Osteoblast (primary cell): Measurements from ENCODE around the gene TMEM132C. TPM values are rescaled to one million over a fixed set of nuclear protein-coding genes. Genes with fewer than 3 reads are reported as not detected.

Experiments
- DNase-seq: peaks from one replicate; pipeline ENCODE4 v3.0.0; 2011; ENCODE audit warnings: low spot score, mixed read lengths; ENCODE audit not compliant: insufficient read length; ENCODE audit errors: missing footprints
- H2AFZ ChIP-seq: 2 replicates; pipeline ENCODE4 v1.6.0; 2011; ENCODE audit warnings: mild to moderate bottlenecking, low read length
- H3K27ac ChIP-seq: 2 replicates; pipeline ENCODE4 v1.5.1; 2011; ENCODE audit warnings: mild to moderate bottlenecking, low read depth, low read length, moderate library complexity
- H3K27me3 ChIP-seq: 2 replicates; pipeline ENCODE4 v1.6.0; 2012; ENCODE audit warnings: mild to moderate bottlenecking, control low read depth, inconsistent platforms, low read length, moderate library complexity; ENCODE audit not compliant: insufficient read depth
- H3K36me3 ChIP-seq: 2 replicates; pipeline ENCODE4 v1.5.1; 2011; ENCODE audit warnings: mild to moderate bottlenecking, low read length, control low read depth, moderate library complexity; ENCODE audit not compliant: insufficient read depth
- H3K4me1 ChIP-seq: 2 replicates; pipeline ENCODE4 v1.5.1; 2011; ENCODE audit warnings: mild to moderate bottlenecking, low read length, control low read depth, moderate library complexity; ENCODE audit not compliant: insufficient read depth
- H3K4me2 ChIP-seq: 2 replicates; pipeline ENCODE4 v1.6.0; 2011; ENCODE audit warnings: mild to moderate bottlenecking, low read length; ENCODE audit not compliant: insufficient read depth
- H3K4me3 ChIP-seq: fragments of 200-600 bp; sonication (generic); 3 replicates; pipeline ENCODE4 v1.5.1; 2012; ENCODE audit warnings: mild to moderate bottlenecking, low read length, inconsistent platforms; ENCODE audit not compliant: insufficient read depth
- H3K79me2 ChIP-seq: 2 replicates; pipeline ENCODE4 v1.6.0; 2012; ENCODE audit warnings: mild to moderate bottlenecking, low read length, control low read depth, inconsistent platforms; ENCODE audit not compliant: insufficient read depth
- H3K9me3 ChIP-seq: 2 replicates; pipeline ENCODE4 v1.5.1; 2011; ENCODE audit warnings: low read depth, low read length, control low read depth
- H4K20me1 ChIP-seq: 2 replicates; pipeline ENCODE4 v1.6.0; 2012; ENCODE audit warnings: mild to moderate bottlenecking, low read length, control low read depth; ENCODE audit not compliant: insufficient read depth
- CTCF ChIP-seq: IDR thresholded peaks from 2 replicates; pipeline ENCODE4 v1.5.1; 2011; ENCODE audit warnings: mild to moderate bottlenecking, low read depth, low read length, moderate library complexity; ENCODE audit errors: extremely low read depth
- total RNA-seq: library from RNA; depleted of rRNA; stranded (reverse); fragments of >200 nt; gene quantifications from 2 replicates; pipeline ENCODE4 v1.2.3, GENCODE V29; 2012

TMEM132C gene
- total RNA-seq, 1 donor = not detected

- Histone ChIP-seq H3K4me2 (no peak overlapping the region), H2AFZ (no peak overlapping the region), H3K36me3 (no peaks in the 10 kb centered on the region), H4K20me1 (no peaks in the 10 kb centered on the region), H3K4me3 (no peak overlapping the region), H3K4me1 (no peaks in the 10 kb centered on the region), H3K27ac (no peak overlapping the region), H3K79me2 (no peaks in the 10 kb centered on the region), H3K9me3 (peaks cover 2% of the 10 kb centered on the region), H3K27me3 (no peaks in the 10 kb centered on the region)
- no peak for DNase-seq
- no peak for TF ChIP-seq CTCF
These were observed 457.6 kb downstream of the TMEM132C start for GRCh38 chr12:128724468-128725046.

- Histone ChIP-seq H4K20me1 (no peaks in the 10 kb centered on the region), H2AFZ (no peak overlapping the region), H3K79me2 (no peaks in the 10 kb centered on the region), H3K36me3 (no peaks in the 10 kb centered on the region), H3K27ac (no peak overlapping the region), H3K4me2 (no peak overlapping the region), H3K4me3 (no peak overlapping the region), H3K4me1 (no peaks in the 10 kb centered on the region), H3K27me3 (no peaks in the 10 kb centered on the region), H3K9me3 (peaks cover 2% of the 10 kb centered on the region)
- DNase-seq = no peak
- TF ChIP-seq CTCF = no peak
These were observed 459.9 kb downstream of the TMEM132C start for GRCh38 chr12:128726886-128727285.

GRCh38 chr12:128727461-128727860 is 460.5 kb downstream of the TMEM132C start:
- DNase-seq = no peak

GRCh38 chr12:128727999-128728398 is 461.0 kb downstream of the TMEM132C start:
- Histone ChIP-seq H3K36me3 (no peaks in the 10 kb centered on the region), H4K20me1 (no peaks in the 10 kb centered on the region), H3K27me3 (no peaks in the 10 kb centered on the region), H3K4me3 (no peak overlapping the region), H3K4me1 (no peaks in the 10 kb centered on the region), H3K27ac (no peak overlapping the region), H3K9me3 (peaks cover 2% of the 10 kb centered on the region), H3K79me2 (no peaks in the 10 kb centered on the region), H2AFZ (no peak overlapping the region), H3K4me2 (no peak overlapping the region)
- TF ChIP-seq CTCF = no peak
- DNase-seq = no peak

More at GRCh38 chr12:128727461-128727860, 460.5 kb downstream of the TMEM132C start:
- no peaks in the 10 kb centered on the region for H3K36me3 ChIP-seq
- H3K4me2 ChIP-seq = no peak overlapping the region
- no peaks in the 10 kb centered on the region for H3K79me2 ChIP-seq
- no peak for TF ChIP-seq CTCF
- H3K4me3 ChIP-seq = no peak overlapping the region
- H3K4me1 ChIP-seq = no peaks in the 10 kb centered on the region
- no peaks in the 10 kb centered on the region for H4K20me1 ChIP-seq
- peaks cover 2% of the 10 kb centered on the region for H3K9me3 ChIP-seq
- no peak overlapping the region for H2AFZ ChIP-seq
- no peaks in the 10 kb centered on the region for H3K27me3 ChIP-seq
- H3K27ac ChIP-seq = no peak overlapping the region
